NCI-H748 (cell line): Measurements from ENCODE around the gene ZNG1C.
"Not testable (repeated sequence)": the region's sequence is repeated elsewhere in the genome, so short reads cannot be mapped to it uniquely, and the experiment has no call there.

Experiments used
- DNase-seq: peaks from one replicate; lab custom pipeline; 2025; ENCODE audit not compliant: unreplicated experiment; lab: John Stamatoyannopoulos, UW

The ZNG1C gene

DNA sequence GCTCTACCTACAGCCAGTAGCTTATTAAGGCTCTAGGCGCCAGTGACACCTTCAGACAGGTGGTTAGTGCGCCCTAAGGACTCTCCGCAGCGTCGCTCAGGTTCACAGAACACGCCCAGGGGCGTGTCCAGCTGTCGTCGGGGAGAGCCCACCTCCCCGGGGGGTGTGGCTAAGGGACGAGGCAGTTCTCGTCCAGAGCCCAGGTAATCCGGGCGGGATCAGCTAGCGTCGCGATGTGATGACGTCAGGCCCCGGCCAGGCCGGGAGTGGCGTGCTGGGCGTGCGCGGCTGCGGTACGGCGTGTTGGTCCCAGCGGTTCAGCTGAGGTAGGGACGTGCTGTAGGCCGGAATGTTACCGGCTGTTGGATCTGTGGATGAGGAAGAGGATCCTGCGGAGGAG, at the start of gene ZNG1C:
Gene ZNG1C (plus strand): TSS at position 301 of the 400 bp plus-strand sequence. CDS start 49 bp downstream, at position 350.
- not testable (repeated sequence) for DNase-seq

- not testable (repeated sequence) for DNase-seq
Observed at GRCh38 chr9:68242437-68242836, 654 bp downstream of the ZNG1C start.

DNA sequence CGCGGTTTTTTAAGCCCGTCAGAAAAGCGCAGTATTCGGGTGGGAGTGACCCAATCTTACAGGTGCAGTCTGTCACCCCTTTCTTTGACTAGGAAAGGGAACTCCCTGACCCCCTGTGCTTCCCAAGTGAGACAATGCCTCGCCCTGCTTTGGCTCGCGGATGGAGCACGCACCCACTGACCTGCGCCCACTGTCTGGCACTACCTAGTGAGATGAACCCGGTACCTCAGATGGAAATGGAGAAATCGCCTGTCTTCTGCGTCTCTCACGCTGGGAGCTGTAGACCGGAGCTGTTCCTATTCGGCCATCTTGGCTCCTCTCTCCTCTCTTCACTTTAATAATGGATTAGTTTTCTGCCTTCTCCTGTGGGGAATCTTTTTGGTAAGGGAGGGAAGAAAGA, 39.3 kb downstream of the ZNG1C start:
- DNase-seq: not testable (repeated sequence)

DNA sequence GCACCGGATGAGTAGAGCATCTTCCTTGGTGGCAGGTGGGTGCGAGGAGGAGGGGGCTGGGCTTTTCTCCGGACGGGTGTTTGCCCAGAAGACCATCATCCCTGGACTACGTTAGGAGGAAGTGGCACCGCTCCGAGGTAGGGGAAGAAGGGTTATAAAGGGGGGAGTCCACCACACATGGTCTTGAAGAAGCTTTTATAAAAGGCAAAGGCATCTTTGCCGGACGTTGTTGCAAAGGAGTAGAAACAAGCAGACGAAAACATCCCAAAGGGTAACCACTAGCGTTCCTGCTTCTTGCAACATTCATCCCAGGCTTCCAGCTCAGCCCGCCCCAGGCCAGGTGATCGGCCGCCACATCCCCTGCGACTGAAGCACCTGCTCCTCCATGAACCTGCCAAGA, 60.8 kb downstream of the ZNG1C start, which contains the start of gene FOXD4L3:
Gene FOXD4L3 (plus strand): TSS at position 301 of the 400 bp plus-strand sequence. CDS start 85 bp downstream, at position 386.
- not testable (repeated sequence) for DNase-seq

DNA sequence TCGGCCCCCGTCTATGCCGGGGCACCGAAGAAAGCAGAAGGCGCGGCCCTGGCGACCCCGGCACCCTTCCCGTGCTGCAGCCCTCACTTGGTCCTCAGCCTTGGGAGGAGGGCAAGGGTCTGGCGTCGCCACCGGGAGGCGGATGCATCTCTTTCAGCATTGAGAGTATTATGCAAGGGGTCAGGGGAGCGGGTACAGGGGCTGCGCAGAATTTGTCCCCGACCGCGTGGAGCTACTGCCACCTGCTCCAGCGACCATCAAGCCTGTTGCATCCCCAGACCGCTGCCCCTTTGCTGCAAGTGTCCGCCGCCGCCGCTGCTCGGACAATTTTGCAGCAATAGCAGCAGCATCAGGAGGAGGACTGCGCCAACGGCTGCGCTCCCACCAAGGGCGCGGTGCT, 62.0 kb downstream of the ZNG1C start:
- DNase-seq: not testable (repeated sequence)

DNA sequence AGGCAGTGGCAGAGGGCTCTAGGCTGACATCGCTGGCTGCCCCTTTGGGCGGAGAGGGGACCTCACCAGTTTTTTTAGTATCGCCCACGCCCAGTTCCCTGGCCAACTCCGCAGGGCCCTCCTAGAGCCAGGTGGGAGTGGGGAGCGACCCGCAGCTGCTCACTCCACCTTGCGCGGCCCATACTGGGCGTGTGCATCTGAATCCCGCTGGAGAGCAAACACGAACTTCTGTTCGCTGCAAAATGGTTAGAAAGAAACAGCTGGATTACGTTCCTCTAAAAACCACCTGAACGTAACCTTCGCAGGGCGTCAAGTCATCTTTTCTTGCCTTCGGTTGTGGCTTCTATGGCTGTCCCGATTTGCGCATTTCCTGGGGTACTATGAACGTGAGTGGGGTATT, 62.4 kb downstream of the ZNG1C start:
- not testable (repeated sequence) for DNase-seq

GRCh38 chr9:68304777-68305176, 63.0 kb downstream of the ZNG1C start:
- DNase-seq: not testable (repeated sequence)

GRCh38 chr9:68305680-68306285, 64.0 kb downstream of the ZNG1C start:
- not testable (repeated sequence) for DNase-seq

DNA sequence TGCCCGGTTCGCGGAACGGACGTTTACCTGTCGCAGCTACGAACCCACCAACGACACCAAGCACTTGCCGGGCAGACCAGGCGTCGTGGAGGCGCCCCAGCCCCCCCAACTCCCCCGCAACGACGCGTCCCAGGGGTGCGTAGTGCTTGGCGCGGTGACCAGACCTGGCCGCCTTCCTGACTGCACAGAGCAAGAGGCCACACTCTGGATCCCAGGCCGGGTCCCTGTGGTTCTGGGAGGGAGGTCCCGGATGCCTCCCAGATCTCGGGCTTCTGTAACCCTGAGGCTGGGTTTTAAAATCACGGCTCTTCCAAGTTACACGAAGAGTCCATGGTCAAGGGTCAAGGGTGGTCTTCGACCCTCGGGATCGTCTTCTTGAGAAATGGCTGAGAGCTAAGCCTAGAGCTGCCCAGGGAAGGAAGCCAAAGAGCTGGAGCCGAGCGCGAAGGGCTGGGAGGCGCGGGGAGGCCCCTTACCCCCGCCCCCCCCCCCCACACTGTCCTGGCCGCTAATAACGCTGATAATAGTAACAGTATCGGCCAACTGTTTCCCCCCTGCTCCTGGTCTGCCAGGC, 64.7 kb downstream of the ZNG1C start:
- not testable (repeated sequence) for DNase-seq

DNA sequence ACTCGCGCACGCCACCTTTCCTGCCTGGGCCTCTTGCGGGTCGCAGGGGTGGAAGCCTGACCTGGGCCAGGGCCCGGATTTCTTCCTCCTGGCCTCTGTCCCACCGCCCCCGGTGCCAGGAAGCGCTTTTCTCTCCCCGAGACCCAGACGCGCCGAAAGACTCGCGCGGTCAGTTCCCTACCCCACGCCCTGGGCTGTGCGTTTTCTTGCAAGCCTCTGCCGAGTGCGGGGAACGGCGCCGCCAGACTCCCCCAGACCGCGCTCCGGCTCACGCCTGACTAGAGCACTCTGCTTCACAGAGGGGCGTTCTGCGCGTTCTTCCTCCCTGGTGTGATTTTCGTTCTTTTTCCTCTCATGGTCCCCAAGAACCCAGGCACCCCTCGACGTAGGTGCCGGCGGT, 65.3 kb downstream of the ZNG1C start:
- DNase-seq: not testable (repeated sequence)

GRCh38 chr9:68307654-68308053, 65.9 kb downstream of the ZNG1C start:
- DNase-seq: not testable (repeated sequence)

DNA sequence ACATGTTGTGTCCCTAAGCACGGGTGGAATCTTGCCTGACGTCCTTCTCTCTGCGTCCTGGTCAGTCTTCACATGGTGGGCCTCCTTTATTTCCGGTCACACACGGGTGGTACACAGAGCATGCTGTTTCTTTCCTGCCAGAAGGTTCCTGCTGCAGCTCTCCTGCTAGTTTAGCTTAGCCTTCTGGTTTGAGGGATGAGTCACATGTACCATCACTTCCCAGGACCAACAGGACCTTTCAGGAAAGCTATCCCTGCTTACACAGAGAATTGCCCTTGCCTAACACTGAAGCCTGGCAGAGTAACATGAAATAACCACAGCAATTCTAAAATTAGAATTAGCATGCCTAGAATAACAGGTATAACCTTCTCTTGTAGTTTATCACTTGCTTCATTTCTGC, 69.4 kb downstream of the ZNG1C start:
- not testable (repeated sequence) for DNase-seq

DNA sequence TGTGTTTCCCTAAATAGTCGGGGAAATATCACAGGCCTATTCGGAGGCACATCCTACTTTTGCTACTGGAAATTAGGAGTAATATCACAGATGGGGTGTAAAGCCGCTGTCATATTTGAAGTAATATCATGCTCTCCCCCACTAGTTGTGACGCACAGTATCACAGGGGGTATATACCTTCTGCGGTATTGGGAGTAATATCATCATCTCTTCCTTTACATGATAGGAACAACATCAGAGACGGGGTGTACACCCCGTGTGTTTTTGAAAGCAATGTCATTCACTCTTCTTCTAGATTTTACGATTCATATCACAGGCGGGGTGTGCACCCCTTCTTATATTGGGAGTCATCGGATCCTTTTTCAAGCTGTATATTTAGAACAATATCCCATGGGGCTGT, 76.4 kb downstream of the ZNG1C start:
- not testable (repeated sequence) for DNase-seq

- not testable (repeated sequence) for DNase-seq
Observed at GRCh38 chr9:68323749-68324148, 82.0 kb downstream of the ZNG1C start.

DNA sequence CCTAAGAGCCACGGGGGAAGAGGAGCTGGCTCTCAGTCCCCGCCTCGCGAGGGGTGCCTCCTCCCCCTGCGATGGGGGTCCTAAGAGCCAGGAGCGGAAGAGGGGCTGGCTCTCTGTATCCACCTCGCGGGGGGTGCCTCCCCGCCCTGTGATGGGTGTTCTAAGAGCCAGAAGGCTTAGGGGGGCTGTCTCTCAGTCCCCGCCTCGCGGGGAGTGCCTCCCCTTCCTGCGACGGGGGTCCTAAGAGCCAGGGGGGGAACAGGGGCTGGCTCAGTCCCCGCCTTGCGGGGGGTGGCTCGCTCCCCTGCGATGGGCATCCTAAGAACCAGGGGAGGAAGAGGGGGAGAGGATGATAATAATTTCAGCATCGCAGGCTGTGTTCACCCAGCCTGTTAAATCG, 82.7 kb downstream of the ZNG1C start:
- DNase-seq: not testable (repeated sequence)

DNA sequence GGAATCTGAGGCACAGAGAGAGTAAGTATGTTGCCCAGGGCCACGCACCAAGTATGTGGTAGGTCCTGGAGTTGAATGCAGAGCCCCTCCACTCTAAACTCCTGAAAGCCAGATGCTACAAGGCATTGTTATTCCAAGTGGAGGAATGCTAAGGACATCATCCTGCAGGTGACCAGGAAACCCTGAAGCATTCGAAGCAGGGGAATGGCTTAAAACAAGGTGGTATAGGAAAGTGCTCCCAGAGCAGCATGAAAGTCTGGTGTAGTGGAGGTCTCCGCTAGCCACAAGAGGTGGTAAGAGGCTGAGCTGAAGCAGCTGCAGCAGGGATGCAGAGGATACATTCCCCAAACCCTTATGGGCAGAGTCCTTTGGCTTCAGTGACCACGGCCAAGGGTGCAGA, 87.3 kb downstream of the ZNG1C start:
- not testable (repeated sequence) for DNase-seq

DNA sequence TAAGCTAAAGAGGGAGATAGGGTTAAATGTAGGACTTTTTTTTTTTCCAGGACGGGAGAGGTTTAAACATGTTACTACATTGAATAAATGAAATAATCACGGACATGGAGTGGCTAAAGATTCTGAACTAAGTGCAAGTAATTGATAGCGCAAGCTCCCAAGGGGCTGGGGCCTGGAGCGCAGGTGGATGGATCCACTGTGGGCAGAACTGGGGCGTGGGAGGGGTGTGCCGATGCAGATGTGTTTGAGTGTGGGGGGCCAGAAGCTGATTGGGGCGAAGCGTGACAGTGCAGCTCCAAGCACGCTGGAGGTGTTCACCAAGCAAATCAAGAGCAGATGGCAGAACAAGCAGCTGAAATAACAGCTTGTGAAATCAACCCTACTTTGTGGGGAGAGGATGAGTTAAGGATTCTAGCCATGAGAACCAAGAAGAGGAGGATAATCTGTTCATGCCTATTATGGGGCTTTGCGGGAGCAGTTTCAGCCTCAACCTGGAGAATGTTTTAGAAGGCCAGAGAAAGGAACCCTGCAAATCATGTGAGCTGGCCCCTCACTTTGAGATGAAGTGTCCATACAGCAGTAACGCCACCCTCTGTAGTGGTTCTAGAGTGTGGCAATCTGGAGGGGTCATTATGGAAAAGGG, 88.9 kb downstream of the ZNG1C start:
- DNase-seq: not testable (repeated sequence)

DNA sequence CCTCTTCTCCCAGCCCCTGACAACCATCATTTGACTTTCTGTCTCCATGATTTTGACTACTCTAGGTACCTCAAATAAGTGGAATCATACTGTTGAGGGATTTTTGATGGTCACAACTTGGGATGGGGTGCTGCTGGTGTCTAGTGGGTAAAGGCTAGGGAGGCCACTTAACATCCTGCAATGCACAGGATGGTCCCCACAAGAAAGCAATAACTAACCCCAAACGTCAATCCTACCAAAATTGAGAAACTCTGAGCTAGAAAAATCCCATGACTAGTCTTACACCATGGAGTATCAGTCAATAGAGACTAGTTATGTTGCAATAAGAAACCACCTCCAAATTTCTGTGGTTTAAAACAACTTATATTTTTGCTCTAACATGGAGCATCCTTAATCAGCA, 90.3 kb downstream of the ZNG1C start:
- not testable (repeated sequence) for DNase-seq

DNA sequence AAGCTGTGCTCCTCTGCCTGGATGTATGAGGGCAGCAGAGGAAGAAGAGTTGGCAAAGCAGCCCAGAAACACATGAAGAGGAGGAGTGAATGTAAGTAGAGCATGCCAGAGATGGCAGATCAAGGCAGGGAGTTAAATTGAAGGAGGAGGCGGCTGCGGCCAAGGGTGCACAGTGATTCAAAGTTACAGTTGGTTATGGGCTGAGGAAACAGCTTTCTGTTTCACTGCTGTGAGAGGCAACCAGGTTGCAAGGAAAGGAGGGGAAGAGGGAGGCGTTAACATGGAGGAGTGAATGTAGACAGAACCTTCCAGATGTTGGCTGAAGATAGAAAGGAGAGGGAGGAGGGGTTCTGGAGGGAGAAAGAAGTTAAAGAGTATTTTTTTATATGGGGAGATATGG, 94.2 kb downstream of the ZNG1C start:
- not testable (repeated sequence) for DNase-seq

- not testable (repeated sequence) for DNase-seq
Observed at GRCh38 chr9:68336639-68337339, 95.0 kb downstream of the ZNG1C start.

DNA sequence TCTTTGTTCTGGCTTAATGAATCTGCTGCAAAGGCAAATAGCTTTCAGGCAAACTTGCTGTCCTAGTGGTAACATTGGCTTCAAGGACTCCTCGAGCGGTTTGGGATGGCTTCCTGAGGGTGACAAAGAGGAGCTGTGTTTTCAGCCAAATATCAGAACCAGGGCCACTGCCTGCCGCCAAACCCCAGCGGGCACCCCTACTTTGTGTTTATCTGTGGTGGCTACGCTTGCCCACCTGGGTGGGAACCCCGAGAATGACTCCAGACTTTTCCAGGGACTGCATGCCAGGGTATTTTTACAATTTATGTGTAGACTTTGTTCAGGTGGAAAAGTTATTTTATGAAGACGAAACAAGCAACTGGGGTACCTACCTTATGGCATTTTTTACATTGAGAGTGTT, 96.2 kb downstream of the ZNG1C start:
- not testable (repeated sequence) for DNase-seq
